AG09319 (cell line): ENCODE results near the gene HDGFL3.

Experiments
- DNase-seq: peaks from one replicate; pipeline ENCODE4 v3.0.0-alpha.2; 2010; ENCODE audit warnings: low read depth; ENCODE audit errors: extremely low read depth
- TF ChIP-seq, protein P1 (sequence below): IDR thresholded peaks from 2 replicates; pipeline ENCODE4 v1.5.1; 2011; ENCODE audit warnings: low read depth, mild to moderate bottlenecking, inconsistent platforms, low read length, moderate library complexity

Gene HDGFL3

DNA sequence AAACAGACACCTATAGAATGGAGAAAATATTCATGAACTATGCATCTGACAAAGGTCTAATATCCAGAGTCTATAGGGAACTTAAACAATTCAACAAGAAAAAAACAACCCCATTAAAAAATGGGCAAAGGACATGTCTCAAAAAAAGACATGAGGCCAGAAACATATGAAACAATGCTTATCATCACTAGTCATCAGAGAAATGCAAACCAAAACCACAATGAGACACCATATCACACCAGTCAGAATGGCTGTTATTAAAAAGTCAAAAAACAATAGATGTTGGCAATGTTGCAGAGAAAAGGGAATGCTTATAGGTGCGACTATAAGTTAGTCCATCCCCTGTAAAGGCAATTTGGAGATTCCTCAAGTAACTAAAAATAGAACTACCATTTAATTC lies 11.4 kb upstream of the HDGFL3 start:
- DNase-seq = no peak
- TF ChIP-seq, protein P1, sequence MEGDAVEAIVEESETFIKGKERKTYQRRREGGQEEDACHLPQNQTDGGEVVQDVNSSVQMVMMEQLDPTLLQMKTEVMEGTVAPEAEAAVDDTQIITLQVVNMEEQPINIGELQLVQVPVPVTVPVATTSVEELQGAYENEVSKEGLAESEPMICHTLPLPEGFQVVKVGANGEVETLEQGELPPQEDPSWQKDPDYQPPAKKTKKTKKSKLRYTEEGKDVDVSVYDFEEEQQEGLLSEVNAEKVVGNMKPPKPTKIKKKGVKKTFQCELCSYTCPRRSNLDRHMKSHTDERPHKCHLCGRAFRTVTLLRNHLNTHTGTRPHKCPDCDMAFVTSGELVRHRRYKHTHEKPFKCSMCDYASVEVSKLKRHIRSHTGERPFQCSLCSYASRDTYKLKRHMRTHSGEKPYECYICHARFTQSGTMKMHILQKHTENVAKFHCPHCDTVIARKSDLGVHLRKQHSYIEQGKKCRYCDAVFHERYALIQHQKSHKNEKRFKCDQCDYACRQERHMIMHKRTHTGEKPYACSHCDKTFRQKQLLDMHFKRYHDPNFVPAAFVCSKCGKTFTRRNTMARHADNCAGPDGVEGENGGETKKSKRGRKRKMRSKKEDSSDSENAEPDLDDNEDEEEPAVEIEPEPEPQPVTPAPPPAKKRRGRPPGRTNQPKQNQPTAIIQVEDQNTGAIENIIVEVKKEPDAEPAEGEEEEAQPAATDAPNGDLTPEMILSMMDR = no peak

DNA sequence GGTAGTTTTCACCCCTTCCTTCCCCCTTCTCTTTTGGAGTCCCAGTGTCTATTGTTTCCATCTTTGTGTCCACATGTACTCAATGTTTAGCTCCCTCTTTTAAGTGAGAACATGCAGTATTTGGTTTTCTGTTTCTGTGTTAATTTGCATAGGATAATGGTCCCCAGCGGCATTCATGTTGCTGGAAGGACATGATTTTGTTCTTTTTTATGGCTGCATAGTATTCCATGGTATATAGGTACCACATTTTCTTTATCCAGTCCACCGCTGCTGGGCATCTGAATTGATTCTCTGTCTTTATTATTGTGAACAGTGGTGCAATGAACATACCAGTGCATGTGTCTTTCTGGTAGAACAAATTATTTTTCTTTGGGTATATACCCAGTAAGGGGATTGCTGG lies 7.7 kb upstream of the HDGFL3 start:
- DNase-seq = no peak
- TF ChIP-seq, protein P1 = no peak

DNA sequence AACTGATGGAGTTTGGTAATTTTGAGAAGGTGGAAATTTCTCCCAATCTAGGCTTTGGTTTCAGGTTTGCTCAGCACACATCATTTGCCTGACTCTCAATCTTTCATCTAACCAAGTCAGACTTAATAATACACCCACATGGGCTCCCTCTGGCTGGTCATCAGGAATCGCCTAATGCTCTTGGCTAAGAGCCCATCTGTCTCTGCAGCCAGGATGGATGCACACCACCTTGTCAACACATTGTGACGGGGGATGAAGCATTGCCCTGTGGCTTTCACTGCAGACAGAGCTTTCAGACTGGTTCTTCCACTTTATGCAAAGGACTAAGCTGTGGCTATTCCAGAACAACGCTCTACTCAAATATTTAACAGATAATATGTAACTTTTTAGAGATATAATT lies 3.0 kb upstream of the HDGFL3 start:
- no peak for DNase-seq
- TF ChIP-seq, protein P1 = no peak

DNA sequence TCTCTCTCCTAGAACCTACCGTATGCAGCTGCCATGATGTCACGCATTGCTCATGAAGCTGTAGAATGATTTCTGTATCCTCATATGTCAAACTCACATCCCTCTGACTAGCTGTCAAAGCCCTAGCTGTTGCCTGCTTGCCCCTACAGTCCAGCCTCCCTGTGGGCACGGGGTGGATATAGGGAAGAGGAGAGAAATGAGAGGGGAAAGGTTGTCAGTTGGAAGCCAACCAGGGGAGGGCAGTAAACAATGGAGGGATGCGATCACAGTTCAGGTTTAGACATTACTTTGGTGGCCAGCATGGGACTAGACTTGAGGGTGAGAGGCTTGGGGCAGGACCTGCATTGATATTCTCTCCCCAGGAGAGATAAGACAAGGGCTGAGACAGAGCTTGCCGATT lies 1.7 kb upstream of the HDGFL3 start:
- no peak for DNase-seq
- TF ChIP-seq, protein P1 = no peak

DNA sequence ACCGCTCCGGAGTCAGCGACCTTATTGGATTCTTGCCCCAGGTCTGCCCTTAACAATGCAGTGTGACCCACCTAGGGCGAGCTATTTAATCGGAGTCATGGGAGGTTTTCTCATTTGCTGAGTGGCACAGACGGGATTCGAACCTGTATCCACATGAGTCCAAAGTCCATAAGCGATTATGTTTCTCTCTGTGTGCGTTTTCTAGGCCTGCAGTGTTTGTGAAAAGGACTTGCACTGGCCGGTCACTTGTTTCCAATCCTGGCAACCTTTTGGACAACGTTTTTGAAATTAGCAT lies 691 bp upstream of the HDGFL3 start:
- TF ChIP-seq, protein P1 = no peak
- no peak for DNase-seq

DNA sequence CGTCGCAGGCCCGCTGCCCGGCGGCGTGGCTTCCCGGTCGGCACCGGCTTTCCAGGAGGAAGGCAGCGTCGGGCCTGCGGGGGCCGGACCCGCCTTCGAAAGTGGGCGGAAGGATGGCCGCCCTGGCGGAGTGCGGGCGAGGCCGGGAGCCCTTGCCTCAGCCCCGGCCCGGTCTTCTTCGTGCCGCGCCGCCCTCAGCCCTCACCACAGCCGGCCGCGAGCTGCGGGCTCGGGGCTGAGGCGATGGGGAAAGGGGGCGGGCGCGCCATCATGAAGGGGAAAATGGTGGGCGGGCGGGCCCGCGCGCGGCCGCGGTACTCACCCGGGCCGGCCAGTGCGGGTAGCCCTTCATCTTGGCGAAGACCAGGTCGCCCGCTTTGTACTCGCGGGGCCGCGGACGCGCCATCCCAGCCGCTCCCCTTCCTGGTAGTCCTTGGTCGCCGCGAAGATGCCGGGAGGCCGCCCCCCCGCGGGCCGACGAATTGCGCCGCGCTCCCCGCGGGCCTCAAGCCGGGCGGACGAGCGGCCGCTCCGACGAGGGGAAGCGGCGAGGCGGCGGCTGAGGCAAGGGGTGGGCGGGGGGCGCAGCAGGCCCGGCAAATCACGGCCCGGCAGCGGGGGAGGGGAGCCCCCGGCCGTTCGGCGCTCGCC lies 489 bp downstream of the HDGFL3 start:
- DNase-seq = no peak
- TF ChIP-seq, protein P1 = no peak

DNA sequence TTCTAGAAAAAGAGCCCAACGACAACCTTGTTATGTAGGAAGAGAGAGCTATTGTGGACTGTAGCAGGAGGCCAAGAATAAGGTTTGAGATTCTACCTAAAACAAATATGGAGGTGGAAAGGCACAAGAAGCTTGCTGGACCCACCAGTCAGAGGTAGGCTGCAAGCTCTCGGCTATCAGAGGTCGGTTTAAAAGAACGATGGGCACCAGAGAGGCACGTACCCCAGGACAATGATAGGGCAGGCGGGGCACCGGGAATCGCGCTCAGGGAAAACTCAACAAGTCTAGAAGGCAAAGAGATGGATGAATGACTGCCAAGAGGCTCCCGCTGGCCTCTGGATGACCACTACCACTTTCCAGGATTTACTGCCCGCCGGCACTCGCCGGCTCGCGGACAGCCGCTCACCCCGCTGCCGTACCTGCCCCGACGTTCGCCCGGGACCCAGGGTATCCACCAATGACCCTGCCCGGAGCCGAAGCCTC lies 1.1 kb downstream of the HDGFL3 start:
- DNase-seq = no peak

More for the DNA sequence above, 1.1 kb downstream of the HDGFL3 start:
- TF ChIP-seq, protein P1 = no peak
